SU-DHL-6 (cell line): ENCODE data around the gene MYO10.

Experiments
- H2AFZ ChIP-seq: fragments of 200-600 bp; sonication (generic); 2 replicates; pipeline ENCODE4 v1.6.1; 2014; ENCODE audit warnings: low read depth, mild to moderate bottlenecking, moderate library complexity, mixed read lengths, antibody characterized with exemption, low read length; ENCODE audit not compliant: severe bottlenecking
- H3F3A ChIP-seq: fragments of 200-600 bp; shearing (Covaris generic); 2 replicates; pipeline ENCODE4 v1.6.0; 2016; ENCODE audit warnings: antibody characterized with exemption, mild to moderate bottlenecking; ENCODE audit not compliant: insufficient read depth
- H3K27ac ChIP-seq: fragments of 200-600 bp; sonication (generic); 2 replicates; pipeline ENCODE4 v1.5.1; 2016; ENCODE audit warnings: low read depth, mild to moderate bottlenecking, low read length, moderate library complexity, mixed read lengths
- H3K27me3 ChIP-seq: fragments of 200-600 bp; sonication (generic), shearing (Covaris generic); 2 replicates; pipeline ENCODE4 v1.6.0; 2014; ENCODE audit warnings: mild to moderate bottlenecking, low read length
- H3K36me3 ChIP-seq: fragments of 200-600 bp; sonication (generic); 2 replicates; pipeline ENCODE4 v1.6.1; 2014; ENCODE audit warnings: mild to moderate bottlenecking, low read length, mixed read lengths
- H3K4me2 ChIP-seq: fragments of 300-600, 200-600 bp; shearing (Covaris generic), sonication (generic); 2 replicates; pipeline ENCODE4 v1.6.0; 2014; ENCODE audit warnings: low read length, low read depth, mild to moderate bottlenecking; ENCODE audit not compliant: poor library complexity, severe bottlenecking
- H3K4me3 ChIP-seq: fragments of 200-600 bp; sonication (generic); 2 replicates; pipeline ENCODE4 v1.5.1; 2014; ENCODE audit warnings: antibody characterized with exemption, low read length, mild to moderate bottlenecking, mixed read lengths; ENCODE audit not compliant: insufficient read depth, poor library complexity, severe bottlenecking
- H3K79me2 ChIP-seq: fragments of 200-600 bp; sonication (generic); 2 replicates; pipeline ENCODE4 v1.6.1; 2014; ENCODE audit warnings: mild to moderate bottlenecking, low read length, moderate library complexity; ENCODE audit not compliant: insufficient read depth
- H3K9ac ChIP-seq: fragments of 200-600 bp; sonication (generic); 2 replicates; pipeline ENCODE4 v1.7.0; 2014; ENCODE audit warnings: mild to moderate bottlenecking, low read length
- H3K9me2 ChIP-seq: fragments of 200-600 bp; sonication (generic); replicated peaks from 2 replicates; pipeline ENCODE4 v1.6.1; 2014; ENCODE audit warnings: low read length; ENCODE audit not compliant: insufficient read depth
- H3K9me3 ChIP-seq: fragments of 200-600 bp; sonication (generic); 2 replicates; pipeline ENCODE4 v1.6.1; 2014; ENCODE audit warnings: low read length, mixed read lengths; ENCODE audit not compliant: insufficient read depth
- H4K20me1 ChIP-seq: fragments of 200-600 bp; sonication (generic); 2 replicates; pipeline ENCODE4 v1.6.1; 2014; ENCODE audit warnings: low read depth, mild to moderate bottlenecking, antibody characterized with exemption, low read length, moderate library complexity, mixed read lengths
- EZH2phosphoT487 ChIP-seq: fragments of 200-600 bp; sonication (generic), shearing (Covaris generic); conservative IDR thresholded peaks from 2 replicates; pipeline ENCODE4 v1.6.1; 2018; ENCODE audit warnings: mild to moderate bottlenecking, antibody characterized with exemption, low read length, moderate library complexity, mixed read lengths
- TF ChIP-seq, protein P1 (sequence below): fragments of 200-600 bp; sonication (generic); IDR thresholded peaks from one replicate; pipeline ENCODE4 v1.5.1; 2017; ENCODE audit warnings: antibody characterized with exemption, mild to moderate bottlenecking, low read length, moderate library complexity; ENCODE audit not compliant: insufficient read depth, poor library complexity, severe bottlenecking

The MYO10 gene

GRCh38 chr5:16930496-16930895 is 5.6 kb downstream of the MYO10 start:
- Histone ChIP-seq H3K27me3 (no peaks in the 10 kb centered on the region), H3K79me2 (no peaks in the 10 kb centered on the region), H3K27ac (no peak overlapping the region), H3K4me2 (no peak overlapping the region), H2AFZ (no peak overlapping the region), H3F3A (peaks cover 7% of the 10 kb centered on the region; the same call in 1 of the 2 replicates), H3K9me3 (no peaks in the 10 kb centered on the region), H3K4me3 (no peak overlapping the region), H4K20me1 (no peaks in the 10 kb centered on the region), H3K9me2 (no peaks in the 10 kb centered on the region), H3K9ac (no peak overlapping the region), H3K36me3 (no peaks in the 10 kb centered on the region)
- no peak for TF ChIP-seq EZH2phosphoT487
- TF ChIP-seq, protein P1, sequence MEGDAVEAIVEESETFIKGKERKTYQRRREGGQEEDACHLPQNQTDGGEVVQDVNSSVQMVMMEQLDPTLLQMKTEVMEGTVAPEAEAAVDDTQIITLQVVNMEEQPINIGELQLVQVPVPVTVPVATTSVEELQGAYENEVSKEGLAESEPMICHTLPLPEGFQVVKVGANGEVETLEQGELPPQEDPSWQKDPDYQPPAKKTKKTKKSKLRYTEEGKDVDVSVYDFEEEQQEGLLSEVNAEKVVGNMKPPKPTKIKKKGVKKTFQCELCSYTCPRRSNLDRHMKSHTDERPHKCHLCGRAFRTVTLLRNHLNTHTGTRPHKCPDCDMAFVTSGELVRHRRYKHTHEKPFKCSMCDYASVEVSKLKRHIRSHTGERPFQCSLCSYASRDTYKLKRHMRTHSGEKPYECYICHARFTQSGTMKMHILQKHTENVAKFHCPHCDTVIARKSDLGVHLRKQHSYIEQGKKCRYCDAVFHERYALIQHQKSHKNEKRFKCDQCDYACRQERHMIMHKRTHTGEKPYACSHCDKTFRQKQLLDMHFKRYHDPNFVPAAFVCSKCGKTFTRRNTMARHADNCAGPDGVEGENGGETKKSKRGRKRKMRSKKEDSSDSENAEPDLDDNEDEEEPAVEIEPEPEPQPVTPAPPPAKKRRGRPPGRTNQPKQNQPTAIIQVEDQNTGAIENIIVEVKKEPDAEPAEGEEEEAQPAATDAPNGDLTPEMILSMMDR = no peak

GRCh38 chr5:16929831-16930230 is 6.3 kb downstream of the MYO10 start:
- no peaks in the 10 kb centered on the region for H4K20me1 ChIP-seq
- no peak overlapping the region for H2AFZ ChIP-seq
- no peaks in the 10 kb centered on the region for H3K9me3 ChIP-seq
- H3K79me2 ChIP-seq = no peaks in the 10 kb centered on the region
- H3K36me3 ChIP-seq = no peaks in the 10 kb centered on the region
- no peak overlapping the region for H3K4me2 ChIP-seq
- H3K4me3 ChIP-seq = no peak overlapping the region
- no peak overlapping the region for H3K9ac ChIP-seq
- peaks cover 5% of the 10 kb centered on the region; the same call in 1 of the 2 replicates for H3F3A ChIP-seq
- H3K9me2 ChIP-seq = no peaks in the 10 kb centered on the region
- H3K27ac ChIP-seq = no peak overlapping the region
- no peak for TF ChIP-seq EZH2phosphoT487
- TF ChIP-seq, protein P1 = no peak
- no peaks in the 10 kb centered on the region for H3K27me3 ChIP-seq

GRCh38 chr5:16929347-16929746 is 6.7 kb downstream of the MYO10 start:
- Histone ChIP-seq H3K9me3 (no peaks in the 10 kb centered on the region), H3K79me2 (no peaks in the 10 kb centered on the region), H3K9ac (no peak overlapping the region), H3K27me3 (no peaks in the 10 kb centered on the region), H3K36me3 (no peaks in the 10 kb centered on the region), H3K9me2 (no peaks in the 10 kb centered on the region), H3K4me2 (no peak overlapping the region), H2AFZ (no peak overlapping the region), H4K20me1 (no peaks in the 10 kb centered on the region), H3K4me3 (no peak overlapping the region), H3K27ac (no peak overlapping the region), H3F3A (no peaks in the 10 kb centered on the region)
- TF ChIP-seq, protein P1 = no peak
- TF ChIP-seq EZH2phosphoT487 = no peak
